Measurements from ENCODE around the gene PAX5.

Gene PAX5

DNA sequence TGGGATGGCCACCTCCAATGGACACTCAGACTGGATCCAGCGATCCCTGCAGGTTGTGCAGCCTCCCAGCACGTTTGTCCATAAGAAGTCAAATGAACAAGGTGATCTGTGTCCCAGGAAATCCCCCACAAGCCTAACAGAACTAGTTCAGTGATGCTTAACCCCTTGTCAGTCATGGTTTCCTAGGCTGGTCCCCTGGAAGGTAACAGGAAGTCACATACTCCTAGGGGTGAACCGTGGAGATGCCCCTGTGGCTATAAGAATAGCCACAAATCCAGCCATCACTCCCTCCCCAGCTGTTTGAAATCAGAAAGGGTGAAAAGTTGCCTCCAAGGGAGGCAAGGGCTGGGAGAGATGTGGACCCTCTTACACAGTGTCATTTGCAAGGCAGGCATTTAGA lies 22.5 kb downstream of the PAX5 start:
- no peak for DNase-seq

DNA sequence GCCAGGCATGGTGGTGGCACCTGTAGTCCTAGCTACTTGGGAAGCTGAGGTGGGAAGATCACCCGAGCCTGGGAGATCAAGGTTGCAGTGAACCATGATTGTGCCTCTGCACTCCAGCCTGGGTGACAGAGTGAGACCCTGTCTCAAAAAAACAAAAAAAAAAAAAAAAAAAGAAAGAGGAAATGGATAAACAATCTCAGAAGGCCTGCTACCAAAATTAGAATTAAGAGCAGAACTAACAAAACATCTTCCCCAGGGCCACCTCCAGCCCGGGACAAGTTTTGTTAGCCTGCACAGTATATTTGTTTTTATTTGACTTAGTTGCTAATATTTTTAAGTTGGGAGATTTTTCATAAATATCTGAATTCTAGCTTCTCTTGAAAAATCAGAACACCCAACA lies 23.1 kb downstream of the PAX5 start:
- no peak for DNase-seq

GRCh38 chr9:37010180-37010579 lies 23.9 kb downstream of the PAX5 start:
- no peak for DNase-seq

GRCh38 chr9:37007295-37007694 lies 26.8 kb downstream of the PAX5 start:
- no peak for DNase-seq

DNA sequence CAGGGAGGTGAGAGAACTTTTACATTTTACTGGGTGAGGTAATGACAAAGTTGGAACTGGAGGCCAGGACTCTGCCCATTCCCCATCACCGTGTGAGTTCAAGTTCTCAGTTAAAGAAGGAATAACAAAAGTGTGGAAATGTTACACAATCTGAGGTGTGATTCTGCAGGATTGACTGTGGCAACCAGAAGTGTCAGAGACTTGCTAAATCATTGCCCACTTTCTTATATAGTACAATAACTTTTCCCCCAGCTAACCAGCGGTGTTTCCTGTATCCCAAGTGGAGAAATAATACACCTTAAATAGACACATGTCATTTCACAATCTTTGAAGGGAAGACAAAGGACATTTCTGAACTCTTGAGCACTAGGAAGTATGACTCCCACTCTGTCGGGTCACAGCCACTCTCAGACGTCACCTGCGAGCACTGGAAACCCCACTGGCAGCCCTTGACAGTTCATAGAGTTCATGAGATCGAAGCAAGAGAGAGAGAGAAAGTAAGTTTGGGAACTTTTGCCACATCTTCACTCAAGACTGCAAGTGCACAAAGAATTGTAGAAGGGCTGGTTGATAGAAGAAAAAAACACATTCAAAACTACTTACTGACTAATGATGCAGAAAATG lies 28.4 kb downstream of the PAX5 start:
- no peak for DNase-seq

DNA sequence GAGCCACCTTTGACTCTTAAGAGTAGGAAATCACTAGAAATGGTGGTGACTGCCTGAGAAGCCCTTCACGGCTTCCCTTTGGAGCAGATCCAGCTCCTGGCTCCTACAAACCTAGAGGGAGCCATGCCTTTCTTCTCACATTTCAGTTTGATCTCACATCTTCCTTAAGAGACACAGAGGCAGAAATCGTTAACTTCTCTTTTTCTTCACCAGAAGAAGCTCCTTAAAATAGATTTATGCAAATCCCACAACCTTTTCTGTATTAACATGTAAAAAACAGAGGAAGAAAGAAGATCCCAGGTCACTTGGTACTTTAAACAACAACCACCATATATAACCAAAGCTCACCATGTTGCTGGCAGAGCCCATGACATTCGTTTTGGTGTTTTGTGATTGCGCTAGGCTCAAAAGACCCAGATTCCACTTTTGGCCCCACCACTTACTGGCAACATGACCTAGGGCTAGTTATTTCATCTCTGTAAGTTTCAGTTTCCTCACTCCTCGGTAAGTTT lies 29.6 kb downstream of the PAX5 start:
- no peak for DNase-seq

DNA sequence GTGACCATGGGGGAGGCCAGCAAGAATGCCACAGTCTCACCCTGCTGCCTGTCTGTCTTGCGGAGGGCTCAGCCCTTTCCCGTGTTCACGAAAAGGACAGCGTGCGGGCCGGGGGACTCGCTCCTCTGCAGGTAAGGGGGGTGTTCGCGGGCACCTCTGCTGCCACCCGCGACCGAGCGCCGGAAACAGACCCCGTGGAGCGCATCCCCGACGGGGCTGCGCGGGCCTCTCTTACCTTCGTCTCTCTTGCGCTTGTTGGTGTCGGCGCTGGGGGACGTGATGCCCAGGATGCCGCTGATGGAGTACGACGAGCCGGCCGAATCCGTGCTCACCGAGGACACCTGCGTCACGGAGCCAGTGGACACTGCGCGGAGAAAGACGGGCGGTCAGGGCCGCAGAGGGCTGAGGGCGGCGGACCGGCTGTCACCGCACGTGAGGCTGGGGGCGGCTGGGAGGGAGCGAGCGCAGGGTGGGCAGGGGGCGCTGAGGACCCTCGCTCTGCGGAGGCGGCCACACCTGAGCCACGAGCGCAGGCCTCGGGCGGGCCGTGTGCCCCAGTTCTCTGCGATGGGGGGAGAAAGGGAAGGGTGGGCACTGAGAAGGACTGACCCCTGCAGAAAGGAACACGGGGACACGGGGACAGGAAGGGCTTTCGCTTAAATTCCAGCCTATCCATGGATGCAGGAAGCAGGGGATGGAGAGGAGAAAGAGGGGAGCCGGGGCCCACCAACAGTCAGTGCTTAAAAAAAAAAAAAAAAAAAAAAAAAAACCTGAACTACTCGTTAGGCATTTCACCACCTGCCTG lies 31.5 kb downstream of the PAX5 start:
- DNase-seq, result no peak

- no peak for DNase-seq
These were observed 32.0 kb downstream of the PAX5 start for GRCh38 chr9:37002036-37002412.

DNA sequence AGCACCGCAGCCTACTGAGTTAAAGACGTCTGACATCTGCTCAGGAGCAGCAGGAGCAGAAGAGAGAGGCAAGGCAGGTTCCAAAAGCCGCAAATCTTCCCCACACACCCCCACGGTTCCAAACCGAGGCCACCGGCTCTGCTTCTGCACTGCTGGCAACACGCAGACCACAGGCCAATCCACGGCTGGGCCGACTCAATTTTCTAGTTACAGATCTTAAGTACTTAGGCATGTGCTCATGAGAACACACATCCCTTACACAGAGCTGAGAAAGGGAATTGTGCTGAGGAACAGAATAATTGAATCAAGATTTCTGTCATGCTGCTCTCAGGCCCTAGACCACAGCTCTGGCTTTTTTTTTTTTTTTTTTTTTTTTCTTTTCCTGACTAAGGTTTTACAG lies 32.6 kb downstream of the PAX5 start:
- DNase-seq, result no peak

GRCh38 chr9:36999728-37000333 lies 34.2 kb downstream of the PAX5 start:
- DNase-seq, result no peak

- no peak for DNase-seq
These were observed 36.7 kb downstream of the PAX5 start for GRCh38 chr9:36997414-36997813.

DNA sequence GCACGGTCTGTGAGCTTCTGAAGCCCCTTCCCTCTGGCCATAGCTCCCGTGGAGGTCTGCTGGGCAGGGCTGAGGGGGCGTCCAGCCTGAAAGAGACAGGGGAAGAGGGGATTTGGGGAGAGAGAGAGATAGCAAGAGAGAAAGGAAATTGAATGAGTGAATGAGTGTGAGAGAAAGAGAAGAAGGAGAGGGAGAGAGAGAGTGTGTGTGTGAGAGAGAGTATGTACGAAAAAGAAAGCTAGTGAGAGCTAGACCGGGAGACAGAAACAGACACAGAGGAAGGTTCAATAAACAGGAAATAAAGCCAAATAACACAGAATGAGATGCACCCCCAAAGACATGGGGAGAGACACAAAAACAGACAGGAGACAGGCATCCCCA lies 37.4 kb downstream of the PAX5 start:
- DNase-seq, result no peak

DNA sequence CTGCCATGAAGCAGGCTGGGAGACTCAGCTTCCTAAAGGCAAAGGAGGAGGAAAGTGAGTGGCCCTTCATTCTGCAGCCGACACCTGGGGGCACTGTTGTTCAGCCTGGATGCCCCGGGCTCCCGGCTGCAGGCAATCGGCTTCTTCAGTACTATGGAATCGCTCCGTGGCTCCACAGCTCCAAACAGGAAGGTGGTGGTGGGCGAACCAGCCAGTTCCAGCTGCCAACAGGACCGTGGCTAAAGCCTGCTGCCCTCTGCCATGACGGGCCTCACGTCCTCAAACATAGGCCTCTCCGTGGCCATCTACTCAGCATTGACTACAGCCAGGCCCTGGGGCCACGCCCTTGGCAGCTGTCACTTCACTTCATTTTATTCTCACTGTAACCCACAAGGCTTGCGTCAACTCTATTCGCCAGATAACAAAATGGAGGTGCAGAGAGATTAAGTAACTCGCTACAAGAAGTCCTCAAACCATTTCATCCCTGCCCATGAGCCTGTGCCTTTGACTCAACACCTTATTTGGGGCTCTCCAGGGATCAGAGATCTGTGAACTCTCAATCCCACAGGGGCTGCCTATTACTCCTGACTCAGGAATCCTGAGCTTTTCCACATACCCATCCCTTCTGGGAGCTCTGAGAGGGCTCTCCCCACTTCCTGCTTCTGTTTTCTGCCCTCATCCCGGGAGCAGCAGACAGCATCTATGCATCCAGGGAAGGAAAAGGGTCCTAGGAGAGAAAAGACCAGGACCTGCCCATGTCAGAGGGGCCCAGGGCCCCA lies 38.0 kb downstream of the PAX5 start:
- peak; percentile 27 for DNase-seq

- no peak for DNase-seq
These were observed 39.9 kb downstream of the PAX5 start for GRCh38 chr9:36993933-36994764.

DNA sequence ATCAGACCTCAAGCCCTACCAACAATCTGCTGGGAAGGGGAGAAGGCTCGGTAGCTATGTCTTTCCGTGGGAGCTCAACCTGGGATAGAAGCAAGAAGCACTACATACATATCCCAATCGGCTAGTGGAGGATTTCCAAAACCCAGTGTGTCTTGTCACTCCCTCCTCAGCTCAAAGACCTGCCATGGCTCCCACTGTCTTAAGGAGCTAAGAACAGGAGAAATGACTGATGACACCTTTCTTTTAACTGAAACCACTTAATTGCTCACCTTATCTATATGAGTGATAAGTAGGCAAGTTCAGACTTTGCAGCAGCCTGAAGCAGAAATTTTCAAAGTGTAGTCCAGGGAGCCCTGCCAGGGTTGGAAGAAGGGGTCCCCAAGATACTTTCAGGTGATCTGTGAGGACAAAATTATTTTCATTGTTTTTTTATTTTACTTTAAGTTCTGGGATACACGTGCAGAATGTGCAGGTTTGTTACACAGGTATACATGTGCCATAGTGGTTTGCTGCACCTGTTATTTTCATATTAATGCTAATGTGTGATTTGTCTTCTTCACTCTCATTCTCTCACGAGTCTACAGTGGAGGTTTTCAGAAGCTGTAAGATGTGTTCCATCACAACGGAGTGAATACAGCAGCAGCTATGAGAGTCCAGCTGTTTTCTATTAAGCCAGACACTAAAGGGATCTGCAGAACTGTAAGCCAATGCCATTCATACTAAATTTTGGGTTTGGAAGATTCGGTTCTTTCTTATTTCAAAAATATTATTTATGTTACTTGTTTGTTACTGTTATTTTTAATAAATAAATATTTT lies 41.4 kb downstream of the PAX5 start:
- DNase-seq, result no peak

- DNase-seq, result no peak
These were observed 42.4 kb downstream of the PAX5 start for GRCh38 chr9:36991516-36992134.

- DNase-seq, result no peak
These were observed 45.2 kb downstream of the PAX5 start for GRCh38 chr9:36988848-36989247.

GRCh38 chr9:36987891-36988290 lies 46.2 kb downstream of the PAX5 start:
- no peak for DNase-seq

DNA sequence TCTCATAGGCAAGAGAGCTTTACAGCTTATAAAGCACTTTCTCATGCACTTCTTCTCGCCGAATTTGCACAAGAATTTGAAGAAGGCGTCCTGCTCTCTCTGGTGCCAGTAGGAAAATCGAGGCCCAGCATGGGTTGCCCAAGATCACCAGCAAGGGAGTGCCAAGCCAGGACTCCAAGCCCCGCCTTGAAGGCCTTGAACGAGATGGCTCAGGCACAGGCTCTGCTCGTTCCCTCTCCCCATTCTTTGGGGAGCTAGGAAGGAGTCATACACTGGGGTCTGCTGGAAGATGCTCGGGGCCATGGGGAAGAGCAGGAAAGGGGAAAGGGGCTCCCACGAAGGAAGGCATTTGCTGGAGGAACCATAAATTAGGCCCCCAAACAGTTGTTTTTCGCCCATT lies 46.7 kb downstream of the PAX5 start:
- DNase-seq, result no peak

- no peak for DNase-seq
These were observed 47.3 kb downstream of the PAX5 start for GRCh38 chr9:36986468-36987408.

Data from activated effector memory CD4-positive, alpha-beta T cell treated with Interleukin-2 at 50 U/mL for 16 hours (primary cell).